K562 (cell line): ENCODE data around the gene HSPA1L. TPM values are rescaled to one million over a fixed set of nuclear protein-coding genes. Genes with fewer than 3 reads are reported as not detected.

Source experiments
- ARHGAP35 ChIP-seq: fragments of 450-650 bp; IDR thresholded peaks from 2 replicates; pipeline ENCODE4 v1.6.1; 2018; ENCODE audit not compliant: partially characterized antibody
- ATF7 ChIP-seq: fragments of 450-650 bp; IDR thresholded peaks from 2 replicates; pipeline ENCODE4 v1.7.1; 2014; ENCODE audit warnings: mild to moderate bottlenecking, moderate library complexity
- BRF1 ChIP-seq: IDR thresholded peaks from 3 replicates; pipeline ENCODE4 v1.6.1; 2011; ENCODE audit warnings: borderline replicate concordance, mild to moderate bottlenecking; ENCODE audit not compliant: insufficient read length; ENCODE audit errors: extremely low read depth
- CREB1 ChIP-seq, 2 experiments: sonication (generic) in 1 of 2; formaldehyde crosslinking in 1 of 2; IDR thresholded peaks; 2 replicates each; pipeline versions ENCODE4 v1.6.1 to v1.8.0; 2012 to 2022; ENCODE audit warnings: inconsistent platforms in 1 of 2, mild to moderate bottlenecking in 1 of 2, missing genetic modification reagents in 1 of 2, moderate library complexity in 1 of 2
- ESRRA ChIP-seq: fragments of 450-650 bp; IDR thresholded peaks from 2 replicates; pipeline ENCODE4 v1.6.1; 2014; ENCODE audit warnings: low read depth, mild to moderate bottlenecking, moderate library complexity, borderline replicate concordance
- FIP1L1 ChIP-seq: fragments of 200-400 bp; formaldehyde crosslinking; IDR thresholded peaks from 2 replicates; pipeline ENCODE4 v1.6.1; 2018; ENCODE audit warnings: mild to moderate bottlenecking, low read depth, low read length; ENCODE audit not compliant: poor library complexity, severe bottlenecking
- KDM2B ChIP-seq: fragments of 250-450 bp; sonication (Bioruptor Pico); IDR thresholded peaks from 2 replicates; pipeline ENCODE4 v1.8.0; 2021; ENCODE audit warnings: mild to moderate bottlenecking, moderate library complexity
- MEIS2 ChIP-seq: fragments of 450-650 bp; IDR thresholded peaks from 2 replicates; pipeline ENCODE4 v1.6.1; 2014; ENCODE audit warnings: mild to moderate bottlenecking; ENCODE audit not compliant: partially characterized antibody
- MXI1 ChIP-seq: IDR thresholded peaks from 2 replicates; pipeline ENCODE4 v1.6.1; 2011; ENCODE audit warnings: low read depth, mild to moderate bottlenecking, improper control_type of control experiment, low read length
- MYBL2 ChIP-seq, 2 experiments: fragments of 450-650 bp in 1 of 2; sonication (generic) in 1 of 2; formaldehyde crosslinking in 1 of 2; IDR thresholded peaks; 2 replicates each; pipeline versions ENCODE4 v1.6.1 to v1.8.1; 2017 to 2022; ENCODE audit warnings: borderline replicate concordance in 1 of 2, inconsistent platforms in 1 of 2, low read depth in 1 of 2, mild to moderate bottlenecking in 1 of 2, missing genetic modification reagents in 1 of 2, moderate library complexity in 1 of 2
- NCOR1 ChIP-seq: fragments of 450-650 bp; IDR thresholded peaks from 2 replicates; pipeline ENCODE4 v1.6.1; 2016; ENCODE audit warnings: mild to moderate bottlenecking, moderate library complexity
- NFRKB ChIP-seq: fragments of 450-650 bp; IDR thresholded peaks from 2 replicates; pipeline ENCODE4 v1.6.1; 2016; ENCODE audit warnings: low read depth
- NONO ChIP-seq, 2 experiments: fragments of 200-400 bp in 1 of 2; fragments of 450-650 bp in 1 of 2; formaldehyde crosslinking in 1 of 2; IDR thresholded peaks; 2 replicates each; pipeline ENCODE4 v1.6.1; 2017; ENCODE audit warnings: low read depth in 2 of 2, mild to moderate bottlenecking in 2 of 2, moderate library complexity in 2 of 2, low read length in 1 of 2
- NR1H2 ChIP-seq: sonication (generic); formaldehyde crosslinking; IDR thresholded peaks from 2 replicates; pipeline ENCODE4 v1.4.0; 2020; ENCODE audit warnings: mild to moderate bottlenecking, missing genetic modification reagents
- PML ChIP-seq: IDR thresholded peaks from 2 replicates; pipeline ENCODE4 v1.6.1; 2012; ENCODE audit warnings: low read length, inconsistent platforms
- PRPF4 ChIP-seq: fragments of 200-400 bp; formaldehyde crosslinking; IDR thresholded peaks from one replicate; pipeline ENCODE4 v1.6.1; 2017; ENCODE audit warnings: low read length, low read depth, mild to moderate bottlenecking; ENCODE audit not compliant: insufficient read depth, poor library complexity, severe bottlenecking
- SPI1 ChIP-seq: IDR thresholded peaks from 2 replicates; pipeline ENCODE4 v1.6.1; 2011; ENCODE audit warnings: low read depth, low read length, control low read depth, borderline replicate concordance
- STAT5A ChIP-seq: IDR thresholded peaks from 2 replicates; pipeline ENCODE4 v1.6.1; 2012; ENCODE audit warnings: low read length, inconsistent platforms, borderline replicate concordance
- XRCC4 ChIP-seq: IDR thresholded peaks from one replicate; pipeline ENCODE4 v1.6.1; 2011; ENCODE audit not compliant: insufficient read depth, insufficient read length; ENCODE audit errors: extremely low read depth
- XRCC5 ChIP-seq: fragments of 200-400 bp; formaldehyde crosslinking; IDR thresholded peaks from 2 replicates; pipeline ENCODE4 v1.6.1; 2017; ENCODE audit warnings: low read depth, mild to moderate bottlenecking, low read length
- ZNF121 ChIP-seq: sonication (generic); formaldehyde crosslinking; conservative IDR thresholded peaks from 2 replicates; pipeline ENCODE4 v1.8.0; 2022; ENCODE audit warnings: missing genetic modification reagents
- ZNF140 ChIP-seq: fragments of 250-450 bp; sonication (Bioruptor Pico); IDR thresholded peaks from 2 replicates; pipeline ENCODE4 v1.8.0; 2021; ENCODE audit warnings: moderate library complexity, mild to moderate bottlenecking, inconsistent platforms
- ZNF445 ChIP-seq: fragments of 250-450 bp; sonication (Bioruptor Pico); IDR thresholded peaks from 2 replicates; pipeline ENCODE4 v1.4.0; 2020; ENCODE audit warnings: low read depth, mild to moderate bottlenecking, moderate library complexity
- polyA plus RNA-seq, 8 experiments: library from polyadenylated mRNA; depleted of rRNA in 4 of 8; stranded (reverse) in 5 of 8; unstranded in 3 of 8; fragments of >200 nt; fragmentation: Nextera tagmentation in 2 of 8; fragmentation: Illumina TruSeq in 1 of 8; extraction: Ambion mirVana in 2 of 8; extraction: Trizol in 1 of 8; gene quantifications; 2 replicates each; pipeline versions ENCODE4 v1.2.1 to v1.2.3, GENCODE V29; 2011 to 2014; ENCODE audit warnings: inconsistent platforms in 1 of 8, missing spikeins in 1 of 8
- total RNA-seq, 7 experiments: library from RNA; depleted of rRNA in 6 of 7; stranded (reverse); fragments of >200 nt in 6 of 7; fragmentation: Illumina TruSeq in 2 of 7; extraction: Trizol in 2 of 7; gene quantifications; 2 replicates each; pipeline versions ENCODE4 v1.2.1 to v1.2.3, GENCODE V29; 2011 to 2021; ENCODE audit warnings: low replicate concordance in 1 of 7
- TF ChIP-seq, protein P1 (sequence below): conservative IDR thresholded peaks from 2 replicates; pipeline ENCODE4 v1.6.1; 2011; ENCODE audit warnings: low read depth, mild to moderate bottlenecking, low read length; ENCODE audit not compliant: control insufficient read depth
- TF ChIP-seq, protein P2 (sequence below), 2 experiments: fragments of 450-650 bp in 1 of 2; sonication (generic) in 1 of 2; formaldehyde crosslinking; conservative IDR thresholded peaks; 2 replicates each; pipeline versions ENCODE4 v1.4.0 to v1.8.1; 2020 to 2022; ENCODE audit warnings: mild to moderate bottlenecking in 1 of 2, missing genetic modification reagents in 1 of 2
- TF ChIP-seq, protein P3 (sequence below): fragments of 250-450 bp; sonication (Bioruptor Pico); IDR thresholded peaks from 2 replicates; pipeline ENCODE4 v1.8.0; 2021; ENCODE audit warnings: borderline replicate concordance, mild to moderate bottlenecking, moderate library complexity; ENCODE audit not compliant: poor library complexity, severe bottlenecking

Gene HSPA1L
- total and polyA plus RNA-seq, 9 of the 15 experiments (the other 6 are each of a cell fraction or from before 2014, with no cell fraction given), result 0.14 to 2.1 (median 1.3) TPM

DNA sequence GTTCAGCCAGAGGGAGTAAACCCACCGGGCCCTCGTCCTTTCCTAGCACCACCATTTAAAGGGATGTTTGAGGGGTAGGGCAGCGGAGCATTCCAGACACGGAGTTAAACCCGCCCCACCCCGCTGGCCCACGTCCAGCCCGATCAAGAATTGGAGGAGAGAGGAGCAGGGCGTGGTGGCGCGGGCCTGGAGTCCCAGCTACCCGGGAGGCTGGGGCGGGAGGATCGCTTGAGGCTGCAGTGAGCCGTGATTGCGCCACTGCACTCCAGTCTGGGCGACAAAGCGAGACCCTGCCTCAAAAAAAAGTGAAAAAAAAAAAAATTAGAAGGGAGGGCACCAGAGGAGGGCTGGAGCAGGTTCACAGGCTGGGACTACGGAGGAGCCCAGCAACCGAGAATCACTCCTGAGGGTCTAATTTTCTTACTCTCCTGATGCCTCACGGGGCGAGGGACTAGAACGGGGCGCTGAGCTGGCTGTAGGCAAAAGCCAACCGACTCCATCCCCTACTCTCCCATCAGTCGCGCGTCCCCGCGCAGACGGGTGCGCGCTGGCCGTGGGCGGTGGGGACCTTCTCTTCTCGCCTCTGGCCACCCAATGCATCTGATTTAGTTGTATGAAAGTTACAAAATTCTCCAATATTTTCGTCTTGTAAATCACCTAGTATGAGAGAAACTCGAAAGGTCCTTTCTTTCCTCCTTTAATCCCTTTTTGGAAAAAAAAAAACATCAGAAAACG, 6.4 kb upstream of the HSPA1L start (continued):
- TF ChIP-seq, protein P1, sequence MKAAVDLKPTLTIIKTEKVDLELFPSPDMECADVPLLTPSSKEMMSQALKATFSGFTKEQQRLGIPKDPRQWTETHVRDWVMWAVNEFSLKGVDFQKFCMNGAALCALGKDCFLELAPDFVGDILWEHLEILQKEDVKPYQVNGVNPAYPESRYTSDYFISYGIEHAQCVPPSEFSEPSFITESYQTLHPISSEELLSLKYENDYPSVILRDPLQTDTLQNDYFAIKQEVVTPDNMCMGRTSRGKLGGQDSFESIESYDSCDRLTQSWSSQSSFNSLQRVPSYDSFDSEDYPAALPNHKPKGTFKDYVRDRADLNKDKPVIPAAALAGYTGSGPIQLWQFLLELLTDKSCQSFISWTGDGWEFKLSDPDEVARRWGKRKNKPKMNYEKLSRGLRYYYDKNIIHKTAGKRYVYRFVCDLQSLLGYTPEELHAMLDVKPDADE, result no peak; the same call in 1 of the 2 replicates
- TF ChIP-seq NFRKB, result no peak
- TF ChIP-seq NONO (IDR thresholded peaks at IDR 0.05; ENCODE audit: low read depth in 2 of 2, low read length in 1 of 2), result no peak
- no peak for TF ChIP-seq MYBL2 (IDR thresholded peaks at IDR 0.05; ENCODE audit: low read depth)
- no peak for TF ChIP-seq MYBL2 (CRISPR knock-in tag; IDR thresholded peaks at IDR 0.05; ENCODE audit: borderline replicate concordance)
- 0 out of 2 replicates have a peak, but pooled peaks have one; percentile 8 for TF ChIP-seq CREB1 (IDR thresholded peaks at IDR 0.05)
- no peak for TF ChIP-seq CREB1 (CRISPR knock-in tag; IDR thresholded peaks at IDR 0.05)
- TF ChIP-seq NR1H2 (CRISPR knock-in tag), result peak; percentile 11; the same call in 1 of the 2 replicates
- TF ChIP-seq, protein P2, sequence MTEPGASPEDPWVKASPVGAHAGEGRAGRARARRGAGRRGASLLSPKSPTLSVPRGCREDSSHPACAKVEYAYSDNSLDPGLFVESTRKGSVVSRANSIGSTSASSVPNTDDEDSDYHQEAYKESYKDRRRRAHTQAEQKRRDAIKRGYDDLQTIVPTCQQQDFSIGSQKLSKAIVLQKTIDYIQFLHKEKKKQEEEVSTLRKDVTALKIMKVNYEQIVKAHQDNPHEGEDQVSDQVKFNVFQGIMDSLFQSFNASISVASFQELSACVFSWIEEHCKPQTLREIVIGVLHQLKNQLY (CRISPR knock-in tag; conservative IDR thresholded peaks at IDR 0.05), result 0 out of 4 replicates have a peak, but pooled peaks of 1 of the 2 experiments have one; percentile 31
- TF ChIP-seq NCOR1, result no peak
- TF ChIP-seq MEIS2, result no peak
- TF ChIP-seq PRPF4, result no peak
- TF ChIP-seq ZNF140 (CRISPR knock-in tag), result no peak
- no peak for TF ChIP-seq STAT5A
- TF ChIP-seq BRF1, result no peak
- no peak for TF ChIP-seq ARHGAP35
- no peak for TF ChIP-seq XRCC5
- TF ChIP-seq ATF7, result no peak
- TF ChIP-seq FIP1L1, result no peak
- peak; percentile 17; the same call in 1 of the 2 replicates for TF ChIP-seq PML
- TF ChIP-seq MXI1, result no peak
- no peak for TF ChIP-seq ESRRA
- TF ChIP-seq ZNF445 (CRISPR knock-in tag), result no peak
- peak; percentile 71 for TF ChIP-seq ZNF121 (CRISPR knock-in tag)
- no peak for TF ChIP-seq SPI1
- TF ChIP-seq, protein P3, sequence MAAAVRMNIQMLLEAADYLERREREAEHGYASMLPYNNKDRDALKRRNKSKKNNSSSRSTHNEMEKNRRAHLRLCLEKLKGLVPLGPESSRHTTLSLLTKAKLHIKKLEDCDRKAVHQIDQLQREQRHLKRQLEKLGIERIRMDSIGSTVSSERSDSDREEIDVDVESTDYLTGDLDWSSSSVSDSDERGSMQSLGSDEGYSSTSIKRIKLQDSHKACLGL (CRISPR knock-in tag), result no peak
- TF ChIP-seq XRCC4, result no peak
- TF ChIP-seq KDM2B (CRISPR knock-in tag), result no peak
